SK-N-SH (cell line): Measurements from ENCODE around the gene OSBPL5. TPM values are rescaled to one million over a fixed set of nuclear protein-coding genes. Genes with fewer than 3 reads are reported as not detected.

Source experiments
- CTCF ChIA-PET: fragments of 300-600, 350-600 bp; formaldehyde crosslinking; extraction: SDS; loops from one replicate; lab custom pipeline; 2021; lab: Yijun Ruan, JAX
- POLR2A ChIA-PET: fragments of 350-600 bp; sonication (Branson Sonifier 250); formaldehyde crosslinking; extraction: SDS; loops from one replicate; lab custom pipeline; 2020; ENCODE audit warnings: antibody characterized with exemption, inconsistent platforms; lab: Yijun Ruan, JAX
- DNase-seq: peaks from one replicate; pipeline ENCODE4 v3.0.0; 2012
- H2AFZ ChIP-seq: fragments of 200-600 bp; sonication (generic); 2 replicates; pipeline ENCODE4 v1.8.1; 2016; ENCODE audit warnings: antibody characterized with exemption, mild to moderate bottlenecking, low read depth
- H3F3A ChIP-seq: fragments of 200-600 bp; sonication (generic); replicated peaks from 2 replicates; pipeline ENCODE3; 2016; ENCODE audit warnings: antibody characterized with exemption, mild to moderate bottlenecking; ENCODE audit not compliant: insufficient read depth
- H3K27ac ChIP-seq, 2 experiments: fragments of 200-500 bp in 1 of 2; fragments of 200-600 bp in 1 of 2; sonication (Bioruptor generic) in 1 of 2; sonication (generic), shearing (Covaris generic) in 1 of 2; 2 replicates each; pipeline versions ENCODE4 v1.5.1 to v1.6.1; 2014 to 2016; ENCODE audit warnings: low read depth in 2 of 2, inconsistent platforms in 1 of 2, low read length in 1 of 2, mild to moderate bottlenecking in 1 of 2, mixed read lengths in 1 of 2
- H3K27me3 ChIP-seq: fragments of 200-600 bp; sonication (generic), shearing (Covaris generic); 2 replicates; pipeline ENCODE4 v1.6.1; 2016; ENCODE audit warnings: mixed run types; ENCODE audit not compliant: insufficient read depth
- H3K36me3 ChIP-seq, 2 experiments: fragments of 200-500 bp in 1 of 2; fragments of 200-600 bp in 1 of 2; sonication (Bioruptor generic) in 1 of 2; sonication (generic) in 1 of 2; replicated peaks in 1 of 2; 2 replicates each; pipeline versions ENCODE3 to v1.5.1; 2014 to 2016; ENCODE audit warnings: low read length in 1 of 2, mild to moderate bottlenecking in 1 of 2; ENCODE audit not compliant: insufficient read depth in 2 of 2, control insufficient read depth in 1 of 2
- H3K4me1 ChIP-seq, 2 experiments: fragments of 200-500 bp in 1 of 2; fragments of 200-600 bp in 1 of 2; sonication (Bioruptor generic) in 1 of 2; sonication (generic), shearing (Covaris generic) in 1 of 2; 2 replicates each; pipeline versions ENCODE4 v1.5.1 to v1.6.1; 2014 to 2016; ENCODE audit warnings: low read depth in 1 of 2, low read length in 1 of 2, mixed run types in 1 of 2; ENCODE audit not compliant: insufficient read depth in 2 of 2, control insufficient read depth in 1 of 2
- H3K4me2 ChIP-seq: fragments of 200-600 bp; sonication (generic), shearing (Covaris generic); 2 replicates; pipeline ENCODE4 v1.6.1; 2017; ENCODE audit warnings: mixed run types
- H3K4me3 ChIP-seq, 2 experiments: fragments of 200-500 bp in 1 of 2; fragments of 200-600 bp in 1 of 2; sonication (Bioruptor generic) in 1 of 2; sonication (generic), shearing (Covaris generic) in 1 of 2; 2 replicates each; pipeline versions ENCODE4 v1.5.1 to v1.8.1; 2014 to 2016; ENCODE audit warnings: low read depth in 2 of 2, inconsistent platforms in 1 of 2, low read length in 1 of 2, mild to moderate bottlenecking in 1 of 2, mixed read lengths in 1 of 2, moderate library complexity in 1 of 2
- H3K79me2 ChIP-seq: fragments of 200-600 bp; sonication (generic); 2 replicates; pipeline ENCODE4 v1.8.1; 2017; ENCODE audit warnings: mild to moderate bottlenecking; ENCODE audit not compliant: insufficient read depth
- H3K9ac ChIP-seq: fragments of 200-600 bp; sonication (generic); 2 replicates; pipeline ENCODE4 v1.6.1; 2017; ENCODE audit warnings: mixed run types
- H3K9me2 ChIP-seq: fragments of 200-600 bp; sonication (generic); 2 replicates; pipeline ENCODE4 v1.6.1; 2017; ENCODE audit warnings: mixed run types
- H3K9me3 ChIP-seq: fragments of 200-600 bp; sonication (generic); 2 replicates; pipeline ENCODE4 v1.6.1; 2017; ENCODE audit warnings: mixed run types, mild to moderate bottlenecking, moderate library complexity
- H4K20me1 ChIP-seq: fragments of 200-600 bp; sonication (generic); 2 replicates; pipeline ENCODE4 v1.6.1; 2017; ENCODE audit warnings: mild to moderate bottlenecking, mixed run types; ENCODE audit not compliant: insufficient read depth
- CHD2 ChIP-seq: fragments of 150-350 bp; IDR thresholded peaks from 2 replicates; pipeline ENCODE4 v1.6.1; 2018; ENCODE audit warnings: low read length; ENCODE audit not compliant: partially characterized antibody
- EZH2phosphoT487 ChIP-seq: fragments of 200-600 bp; sonication (generic); IDR thresholded peaks from 2 replicates; pipeline ENCODE4 v1.6.1; 2017; ENCODE audit warnings: low read depth, mixed run types, mild to moderate bottlenecking, antibody characterized with exemption, moderate library complexity, borderline replicate concordance
- GABPA ChIP-seq: IDR thresholded peaks from 2 replicates; pipeline ENCODE4 v1.4.0; 2012; ENCODE audit warnings: low read depth, mild to moderate bottlenecking
- MEF2A ChIP-seq: IDR thresholded peaks from 2 replicates; pipeline ENCODE4 v1.4.0; 2012; ENCODE audit warnings: low read depth, borderline replicate concordance
- MXI1 ChIP-seq: IDR thresholded peaks from 2 replicates; pipeline ENCODE4 v1.6.1; 2012; ENCODE audit warnings: mild to moderate bottlenecking, low read depth, low read length, improper control_type of control experiment
- NFIC ChIP-seq: IDR thresholded peaks from 2 replicates; pipeline ENCODE4 v1.4.0; 2012; ENCODE audit warnings: borderline replicate concordance
- NRF1 ChIP-seq: IDR thresholded peaks from 2 replicates; pipeline ENCODE4 v1.6.1; 2012; ENCODE audit warnings: low read depth, mild to moderate bottlenecking, low read length
- POLR2AphosphoS5 ChIP-seq: IDR thresholded peaks from 2 replicates; pipeline ENCODE4 v1.6.1; 2012; ENCODE audit warnings: low read depth, low read length
- RCOR1 ChIP-seq: fragments of 150-350 bp; IDR thresholded peaks from 2 replicates; pipeline ENCODE4 v1.6.1; 2017; ENCODE audit warnings: antibody characterized with exemption, low read length
- RFX5 ChIP-seq: IDR thresholded peaks from 2 replicates; pipeline ENCODE4 v1.6.1; 2012; ENCODE audit warnings: mild to moderate bottlenecking, improper control_type of control experiment, low read length
- TAF1 ChIP-seq: IDR thresholded peaks from 2 replicates; pipeline ENCODE4 v1.6.1; 2012; ENCODE audit warnings: low read depth, mild to moderate bottlenecking, low read length, moderate library complexity, borderline replicate concordance
- TCF12 ChIP-seq: IDR thresholded peaks from 2 replicates; pipeline ENCODE4 v1.4.0; 2012
- YY1 ChIP-seq: IDR thresholded peaks from 2 replicates; pipeline ENCODE4 v1.4.0; 2012; ENCODE audit warnings: low read depth, mild to moderate bottlenecking
- WGBS: methylation state at CpG from one replicate; pipeline ENCODE4 v1.1.6; 2017; ENCODE audit warnings: low lambda C conversion rate; 5-methylcytosine and 5-hydroxymethylcytosine counted together
- polyA plus RNA-seq, 3 experiments: library from polyadenylated mRNA; depleted of rRNA; stranded (reverse); fragments of >200 nt; gene quantifications; 2 replicates each; pipeline ENCODE4 v1.2.3, GENCODE V29; 2012
- TF ChIP-seq, protein P1 (sequence below): IDR thresholded peaks from 2 replicates; pipeline ENCODE4 v1.4.0; 2012; ENCODE audit warnings: low read depth, borderline replicate concordance
- TF ChIP-seq, protein P2 (sequence below): fragments of 150-350 bp; IDR thresholded peaks from 2 replicates; pipeline ENCODE4 v1.6.1; 2017; ENCODE audit warnings: antibody characterized with exemption, low read length, low read depth, borderline replicate concordance
- TF ChIP-seq, protein P3 (sequence below): IDR thresholded peaks from 2 replicates; pipeline ENCODE4 v1.4.0; 2012; ENCODE audit warnings: low read depth, borderline replicate concordance

Gene OSBPL5
- polyA plus RNA-seq, 1 of the 3 experiments (the other 2 are of a cell fraction): 10.9 TPM

DNA sequence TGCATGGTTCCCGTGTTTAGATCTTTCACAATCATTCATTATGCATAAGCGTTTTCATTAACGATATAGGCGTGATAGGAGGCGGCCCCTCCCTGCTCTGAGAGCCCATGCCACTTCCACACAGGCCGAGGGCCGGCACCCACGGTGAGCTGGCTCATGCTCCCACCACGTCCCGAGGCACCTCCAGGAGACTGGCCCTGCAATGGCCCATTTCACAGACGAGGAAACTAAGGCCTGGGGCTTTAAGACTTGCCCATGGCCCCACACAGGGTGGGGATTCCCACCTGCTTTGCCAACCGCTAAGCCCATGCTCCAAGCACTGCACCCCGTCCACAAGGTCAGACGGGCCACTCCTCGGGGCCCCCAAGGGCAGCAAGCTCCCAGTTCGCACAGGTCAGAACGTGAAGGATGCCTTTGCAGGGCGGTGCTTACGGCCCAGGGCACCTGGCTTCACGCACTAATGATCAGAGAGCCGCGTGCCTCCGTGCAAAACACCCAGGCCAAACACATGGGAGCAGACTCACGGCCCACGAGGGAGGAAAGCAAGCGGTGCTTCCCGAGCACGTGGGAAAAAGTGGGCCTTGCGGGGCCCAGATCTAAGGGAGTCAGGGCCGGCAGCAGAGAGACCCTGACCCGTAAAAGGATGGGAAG is 8.3 kb downstream of the OSBPL5 start:
- no peak overlapping the region for H2AFZ ChIP-seq
- DNase-seq: no peak
- no peaks in the 10 kb centered on the region for H3K27me3 ChIP-seq
- no peak overlapping the region for H3K4me3 ChIP-seq
- peaks cover 8 to 70% of the 10 kb centered on the region in 2 experiments for H3K4me1 ChIP-seq
- TF ChIP-seq CHD2 (no peak), EZH2phosphoT487 (no peak), NRF1 (no peak), RCOR1 (no peak), GABPA (no peak), RFX5 (no peak), TCF12 (no peak), NFIC (no peak), TAF1 (no peak), MEF2A (no peak), POLR2AphosphoS5 (no peak), MXI1 (no peak), YY1 (no peak)
- TF ChIP-seq, protein P1, sequence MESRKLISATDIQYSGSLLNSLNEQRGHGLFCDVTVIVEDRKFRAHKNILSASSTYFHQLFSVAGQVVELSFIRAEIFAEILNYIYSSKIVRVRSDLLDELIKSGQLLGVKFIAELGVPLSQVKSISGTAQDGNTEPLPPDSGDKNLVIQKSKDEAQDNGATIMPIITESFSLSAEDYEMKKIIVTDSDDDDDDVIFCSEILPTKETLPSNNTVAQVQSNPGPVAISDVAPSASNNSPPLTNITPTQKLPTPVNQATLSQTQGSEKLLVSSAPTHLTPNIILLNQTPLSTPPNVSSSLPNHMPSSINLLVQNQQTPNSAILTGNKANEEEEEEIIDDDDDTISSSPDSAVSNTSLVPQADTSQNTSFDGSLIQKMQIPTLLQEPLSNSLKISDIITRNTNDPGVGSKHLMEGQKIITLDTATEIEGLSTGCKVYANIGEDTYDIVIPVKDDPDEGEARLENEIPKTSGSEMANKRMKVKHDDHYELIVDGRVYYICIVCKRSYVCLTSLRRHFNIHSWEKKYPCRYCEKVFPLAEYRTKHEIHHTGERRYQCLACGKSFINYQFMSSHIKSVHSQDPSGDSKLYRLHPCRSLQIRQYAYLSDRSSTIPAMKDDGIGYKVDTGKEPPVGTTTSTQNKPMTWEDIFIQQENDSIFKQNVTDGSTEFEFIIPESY: no peak
- TF ChIP-seq, protein P2, sequence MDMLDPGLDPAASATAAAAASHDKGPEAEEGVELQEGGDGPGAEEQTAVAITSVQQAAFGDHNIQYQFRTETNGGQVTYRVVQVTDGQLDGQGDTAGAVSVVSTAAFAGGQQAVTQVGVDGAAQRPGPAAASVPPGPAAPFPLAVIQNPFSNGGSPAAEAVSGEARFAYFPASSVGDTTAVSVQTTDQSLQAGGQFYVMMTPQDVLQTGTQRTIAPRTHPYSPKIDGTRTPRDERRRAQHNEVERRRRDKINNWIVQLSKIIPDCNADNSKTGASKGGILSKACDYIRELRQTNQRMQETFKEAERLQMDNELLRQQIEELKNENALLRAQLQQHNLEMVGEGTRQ: no peak
- TF ChIP-seq, all 33 proteins: peak for 0
- H4K20me1 ChIP-seq: peaks cover 68% of the 10 kb centered on the region
- ChIA-PET POLR2A (no interaction called here), CTCF (interaction anchor here (1.0 kb wide), 2 partner anchors 46 to 120 kb away, joined by 3 to 4 read pairs; no protein-coding TSS in a partner anchor)
- no peak overlapping the region for H3K27ac ChIP-seq
- no peaks in the 10 kb centered on the region for H3F3A ChIP-seq
- no peak overlapping the region for H3K9ac ChIP-seq
- no peaks in the 10 kb centered on the region for H3K9me3 ChIP-seq
- H3K4me2 ChIP-seq: no peak overlapping the region
- 84% methylated on average over 18 of the region's 31 CpGs for WGBS
- no peaks in the 10 kb centered on the region for H3K9me2 ChIP-seq
- H3K79me2 ChIP-seq: peaks cover 58% of the 10 kb centered on the region
- H3K36me3 ChIP-seq: no peaks in the 10 kb centered on the region

DNA sequence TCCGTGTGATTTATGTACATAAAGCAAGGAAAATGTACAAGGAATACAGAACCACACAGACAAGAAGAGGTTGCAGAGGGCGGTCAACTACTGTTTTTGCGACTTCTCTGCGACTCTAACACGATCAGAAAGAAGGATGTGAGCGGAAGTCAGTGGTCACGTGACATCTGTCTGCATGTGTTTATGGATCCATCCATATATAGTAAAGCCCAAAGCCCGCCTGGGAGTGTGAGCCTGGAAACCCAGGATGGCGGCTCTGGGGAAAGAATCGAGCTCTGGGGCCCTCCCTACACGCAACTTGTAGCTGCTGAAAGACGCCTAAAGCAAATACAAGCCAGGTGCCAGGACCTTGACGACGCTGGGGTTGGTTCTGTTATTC is 8.8 kb downstream of the OSBPL5 start:
- Histone ChIP-seq H2AFZ (no peak overlapping the region), H3K9me3 (no peaks in the 10 kb centered on the region), H3K4me1 (peaks cover 8 to 68% of the 10 kb centered on the region in 2 experiments), H3K27ac (no peak overlapping the region), H4K20me1 (peaks cover 62% of the 10 kb centered on the region), H3K9me2 (no peaks in the 10 kb centered on the region), H3K4me3 (no peak overlapping the region; a peak in 1 of 4 replicates), H3K9ac (no peak overlapping the region), H3K36me3 (no peaks in the 10 kb centered on the region), H3K79me2 (peaks cover 54% of the 10 kb centered on the region), H3K4me2 (peak overlapping the region; percentile 41; the same call in 1 of the 2 replicates), H3F3A (no peaks in the 10 kb centered on the region), H3K27me3 (no peaks in the 10 kb centered on the region)
- no peak for TF ChIP-seq TAF1
- TF ChIP-seq, protein P3, sequence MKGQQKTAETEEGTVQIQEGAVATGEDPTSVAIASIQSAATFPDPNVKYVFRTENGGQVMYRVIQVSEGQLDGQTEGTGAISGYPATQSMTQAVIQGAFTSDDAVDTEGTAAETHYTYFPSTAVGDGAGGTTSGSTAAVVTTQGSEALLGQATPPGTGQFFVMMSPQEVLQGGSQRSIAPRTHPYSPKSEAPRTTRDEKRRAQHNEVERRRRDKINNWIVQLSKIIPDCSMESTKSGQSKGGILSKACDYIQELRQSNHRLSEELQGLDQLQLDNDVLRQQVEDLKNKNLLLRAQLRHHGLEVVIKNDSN: peak; percentile 30; the same call in 1 of the 2 replicates
- no peak for DNase-seq
- POLR2A ChIA-PET: no interaction called here
- 91% methylated on average over 14 of the region's 14 CpGs for WGBS
- CTCF ChIA-PET: interaction anchor here (1.0 kb wide), 2 partner anchors 46 to 119 kb away, joined by 3 to 4 read pairs; no protein-coding TSS in a partner anchor
